GM19025 (cell line): ENCODE measurements around the gene PCDHGA4.
"Not testable (repeated sequence)": the region's sequence is repeated elsewhere in the genome, so short reads cannot be mapped to it uniquely, and the experiment has no call there.

Experiments
- ATAC-seq: cut with Tn5 transposase; IDR thresholded peaks from one replicate; pipeline ENCODE4 v1.9.1; 2021; ENCODE audit warnings: mild to moderate bottlenecking, low read depth, moderate library complexity; ENCODE audit not compliant: unreplicated experiment

PCDHGA4 gene

DNA sequence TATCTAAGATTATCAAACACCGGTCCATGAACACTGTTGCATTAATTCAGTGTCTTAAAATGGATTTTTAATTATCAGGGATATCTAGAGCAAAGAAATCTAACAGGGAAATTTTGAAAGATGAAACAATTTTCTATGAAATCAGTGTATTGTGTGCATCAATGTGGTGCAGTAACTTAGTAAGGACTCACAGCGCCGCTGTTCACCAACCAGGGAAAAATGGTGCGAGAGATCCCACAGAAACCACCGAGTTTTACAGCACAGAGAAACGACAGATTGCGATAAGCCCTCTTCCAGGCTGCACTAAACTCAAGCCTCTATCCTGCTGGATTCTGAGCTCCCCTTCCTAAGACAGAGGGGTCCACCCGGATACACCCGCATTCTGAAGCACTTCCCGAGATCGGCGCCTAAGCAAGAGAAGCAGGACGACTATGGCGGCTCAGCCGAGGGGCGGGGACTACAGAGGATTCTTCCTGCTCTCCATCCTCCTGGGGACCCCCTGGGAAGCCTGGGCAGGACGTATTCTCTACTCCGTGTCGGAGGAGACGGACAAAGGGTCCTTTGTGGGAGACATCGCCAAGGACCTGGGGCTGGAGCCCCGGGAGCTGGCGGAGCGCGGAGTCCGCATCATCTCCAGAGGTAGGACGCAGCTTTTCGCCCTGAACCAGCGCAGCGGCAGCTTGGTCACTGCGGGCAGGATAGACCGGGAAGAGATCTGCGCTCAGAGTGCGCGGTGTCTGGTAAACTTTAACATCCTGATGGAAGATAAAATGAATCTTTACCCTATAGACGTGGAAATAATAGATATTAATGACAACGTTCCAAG, 27.9 kb downstream of the PCDHGA4 start, which contains the start of gene PCDHGA7:
TSS of gene PCDHGA7 (plus strand) at position 274 of the 826 bp plus-strand sequence. CDS start at position 432, 158 bp downstream.
- ATAC-seq: no peak

DNA sequence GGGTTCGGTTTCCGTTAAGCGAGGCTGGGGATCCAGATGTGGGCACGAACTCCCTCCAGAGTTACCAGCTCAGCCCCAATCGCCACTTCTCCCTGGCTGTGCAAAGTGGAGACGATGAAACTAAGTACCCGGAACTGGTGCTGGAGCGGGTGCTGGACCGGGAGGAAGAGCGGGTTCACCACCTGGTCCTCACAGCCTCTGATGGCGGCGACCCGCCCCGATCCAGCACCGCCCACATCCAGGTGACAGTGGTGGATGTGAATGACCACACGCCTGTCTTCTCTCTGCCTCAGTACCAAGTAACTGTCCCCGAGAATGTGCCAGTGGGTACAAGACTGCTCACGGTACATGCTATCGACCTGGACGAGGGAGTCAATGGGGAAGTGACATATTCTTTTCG, 28.5 kb downstream of the PCDHGA4 start:
- no peak for ATAC-seq

DNA sequence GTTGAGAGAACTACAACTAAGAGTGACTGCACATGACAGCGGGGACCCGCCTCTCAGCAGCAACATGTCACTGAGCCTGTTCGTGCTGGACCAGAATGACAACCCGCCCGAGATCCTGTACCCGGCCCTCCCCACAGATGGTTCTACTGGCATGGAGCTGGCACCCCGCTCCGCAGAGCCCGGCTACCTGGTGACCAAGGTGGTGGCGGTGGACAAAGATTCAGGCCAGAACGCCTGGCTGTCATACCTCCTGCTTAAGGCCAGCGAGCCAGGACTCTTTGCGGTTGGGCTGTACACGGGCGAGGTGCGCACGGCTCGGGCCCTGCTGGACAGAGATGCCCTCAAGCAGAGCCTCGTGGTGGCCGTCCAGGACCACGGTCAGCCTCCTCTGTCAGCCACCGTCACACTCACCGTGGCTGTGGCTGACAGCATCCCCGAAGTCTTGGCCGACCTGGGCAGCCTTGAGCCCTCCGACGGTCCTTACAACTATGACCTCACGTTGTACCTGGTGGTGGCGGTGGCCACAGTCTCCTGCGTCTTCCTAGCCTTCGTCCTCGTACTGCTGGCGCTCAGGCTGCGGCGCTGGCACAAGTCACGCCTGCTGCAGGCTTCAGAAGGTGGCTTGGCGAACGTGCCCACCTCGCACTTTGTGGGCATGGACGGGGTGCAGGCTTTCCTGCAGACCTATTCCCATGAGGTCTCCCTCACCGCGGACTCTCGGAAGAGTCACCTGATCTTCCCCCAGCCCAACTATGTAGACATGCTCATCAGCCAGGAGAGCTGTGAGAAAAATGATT, 29.8 kb downstream of the PCDHGA4 start:
- no peak for ATAC-seq

DNA sequence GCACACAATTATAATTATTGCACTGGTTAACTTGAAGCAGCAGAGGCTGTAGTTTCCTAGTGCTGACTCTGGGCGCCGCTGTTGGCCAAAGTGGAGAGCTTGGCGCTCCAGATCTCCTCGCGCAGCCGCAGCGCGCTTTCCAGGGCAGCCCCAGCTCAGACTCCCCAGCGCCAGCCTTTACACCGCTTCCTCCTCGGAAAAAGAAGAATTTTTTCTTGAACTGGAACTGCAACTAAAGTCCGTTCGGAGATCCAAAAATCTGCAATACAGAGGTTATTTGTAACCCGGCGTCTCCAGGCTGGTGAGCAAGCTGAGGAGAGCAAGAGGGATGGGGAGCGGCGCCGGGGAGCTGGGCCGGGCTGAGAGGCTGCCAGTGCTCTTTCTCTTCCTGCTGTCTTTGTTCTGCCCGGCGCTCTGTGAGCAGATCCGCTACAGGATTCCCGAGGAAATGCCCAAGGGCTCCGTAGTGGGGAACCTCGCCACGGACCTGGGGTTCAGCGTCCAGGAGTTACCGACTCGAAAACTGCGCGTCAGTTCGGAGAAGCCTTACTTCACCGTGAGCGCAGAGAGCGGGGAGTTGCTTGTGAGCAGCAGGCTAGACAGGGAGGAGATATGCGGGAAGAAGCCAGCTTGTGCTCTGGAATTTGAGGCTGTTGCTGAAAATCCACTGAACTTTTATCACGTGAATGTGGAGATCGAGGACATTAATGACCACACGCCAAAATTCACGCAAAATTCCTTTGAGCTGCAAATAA, 32.9 kb downstream of the PCDHGA4 start, which contains the start of gene PCDHGB4:
TSS of gene PCDHGB4 (plus strand) at position 142 of the 755 bp plus-strand sequence. CDS start at position 329, 187 bp downstream.
- not testable (repeated sequence) for ATAC-seq

DNA sequence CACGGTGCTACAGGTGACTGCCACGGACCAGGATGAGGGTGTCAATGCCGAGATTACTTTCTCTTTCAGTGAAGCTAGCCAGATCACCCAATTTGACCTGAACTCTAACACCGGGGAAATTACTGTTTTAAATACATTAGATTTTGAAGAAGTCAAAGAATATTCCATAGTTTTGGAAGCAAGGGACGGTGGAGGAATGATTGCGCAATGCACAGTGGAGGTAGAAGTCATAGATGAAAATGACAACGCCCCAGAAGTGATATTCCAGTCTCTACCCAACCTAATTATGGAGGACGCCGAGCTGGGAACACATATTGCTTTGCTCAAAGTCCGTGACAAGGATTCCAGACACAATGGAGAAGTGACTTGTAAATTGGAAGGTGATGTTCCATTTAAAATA, 33.8 kb downstream of the PCDHGA4 start:
- ATAC-seq: no peak

DNA sequence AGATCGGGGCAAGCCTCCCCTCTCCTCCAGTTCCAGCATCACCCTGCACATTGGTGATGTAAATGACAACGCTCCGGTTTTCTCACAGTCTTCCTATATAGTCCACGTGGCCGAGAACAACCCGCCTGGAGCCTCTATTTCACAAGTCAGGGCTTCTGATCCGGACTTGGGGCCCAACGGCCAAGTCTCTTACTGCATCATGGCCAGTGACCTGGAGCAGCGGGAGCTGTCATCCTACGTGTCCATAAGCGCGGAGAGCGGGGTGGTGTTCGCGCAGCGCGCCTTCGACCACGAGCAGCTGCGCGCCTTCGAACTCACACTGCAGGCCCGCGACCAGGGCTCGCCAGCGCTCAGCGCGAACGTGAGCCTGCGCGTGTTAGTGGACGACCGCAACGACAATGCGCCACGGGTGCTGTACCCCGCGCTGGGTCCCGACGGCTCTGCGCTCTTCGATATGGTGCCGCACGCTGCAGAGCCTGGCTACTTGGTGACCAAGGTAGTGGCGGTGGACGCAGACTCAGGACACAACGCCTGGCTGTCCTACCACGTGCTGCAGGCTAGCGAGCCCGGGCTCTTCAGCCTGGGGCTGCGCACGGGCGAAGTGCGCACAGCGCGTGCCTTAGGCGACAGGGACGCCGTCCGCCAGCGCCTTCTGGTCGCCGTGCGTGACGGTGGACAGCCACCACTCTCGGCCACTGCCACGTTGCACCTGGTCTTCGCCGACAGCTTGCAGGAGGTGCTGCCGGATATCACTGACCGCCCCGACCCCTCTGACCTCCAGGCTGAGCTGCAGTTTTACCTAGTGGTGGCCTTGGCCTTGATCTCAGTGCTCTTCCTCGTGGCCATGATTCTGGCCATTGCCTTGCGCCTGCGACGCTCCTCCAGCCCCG, 34.6 kb downstream of the PCDHGA4 start:
- no peak for ATAC-seq

DNA sequence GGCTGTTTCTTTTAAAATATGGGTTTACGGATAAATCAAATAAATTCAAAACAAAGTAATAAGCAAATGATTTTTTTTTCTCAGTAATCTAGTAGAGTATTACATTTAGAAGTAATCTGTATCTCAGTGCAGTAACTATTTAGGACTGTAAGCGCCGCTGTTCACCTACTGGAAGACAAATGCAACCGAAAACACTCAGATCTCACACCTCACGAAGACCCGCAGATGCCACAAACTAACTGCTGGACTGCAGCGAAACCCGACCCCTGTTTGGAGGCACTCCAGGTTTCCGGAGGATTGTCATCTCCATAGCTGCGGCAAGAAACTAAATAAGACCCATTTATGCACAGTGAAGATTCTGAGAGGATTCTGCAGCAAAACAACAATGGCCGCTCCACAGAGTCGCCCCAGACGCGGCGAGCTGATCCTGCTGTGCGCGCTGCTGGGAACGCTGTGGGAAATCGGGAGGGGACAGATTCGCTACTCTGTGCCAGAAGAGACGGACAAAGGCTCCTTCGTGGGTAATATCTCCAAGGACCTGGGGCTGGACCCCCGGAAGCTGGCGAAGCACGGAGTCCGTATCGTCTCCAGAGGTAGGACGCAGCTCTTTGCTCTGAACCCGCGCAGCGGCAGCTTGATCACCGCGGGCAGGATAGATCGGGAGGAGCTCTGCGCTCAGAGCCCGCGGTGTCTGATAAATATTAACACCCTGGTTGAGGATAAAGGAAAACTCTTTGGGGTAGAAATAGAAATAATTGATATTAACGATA, 37.8 kb downstream of the PCDHGA4 start, which contains the start of gene PCDHGA8:
TSS of gene PCDHGA8 (plus strand) at position 205 of the 770 bp plus-strand sequence. CDS start at position 386, 181 bp downstream.
- ATAC-seq: no peak

DNA sequence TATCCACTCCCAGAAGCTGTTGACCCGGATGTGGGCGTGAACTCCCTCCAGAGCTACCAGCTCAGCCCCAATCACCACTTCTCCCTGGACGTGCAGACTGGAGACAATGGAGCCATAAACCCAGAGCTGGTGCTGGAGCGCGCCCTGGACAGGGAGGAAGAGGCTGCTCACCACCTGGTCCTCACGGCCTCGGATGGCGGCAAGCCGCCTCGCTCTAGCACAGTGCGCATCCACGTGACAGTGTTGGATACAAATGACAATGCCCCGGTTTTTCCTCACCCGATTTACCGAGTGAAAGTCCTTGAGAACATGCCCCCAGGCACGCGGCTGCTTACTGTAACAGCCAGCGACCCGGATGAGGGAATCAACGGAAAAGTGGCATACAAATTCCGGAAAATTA, 38.4 kb downstream of the PCDHGA4 start:
- ATAC-seq: no peak

DNA sequence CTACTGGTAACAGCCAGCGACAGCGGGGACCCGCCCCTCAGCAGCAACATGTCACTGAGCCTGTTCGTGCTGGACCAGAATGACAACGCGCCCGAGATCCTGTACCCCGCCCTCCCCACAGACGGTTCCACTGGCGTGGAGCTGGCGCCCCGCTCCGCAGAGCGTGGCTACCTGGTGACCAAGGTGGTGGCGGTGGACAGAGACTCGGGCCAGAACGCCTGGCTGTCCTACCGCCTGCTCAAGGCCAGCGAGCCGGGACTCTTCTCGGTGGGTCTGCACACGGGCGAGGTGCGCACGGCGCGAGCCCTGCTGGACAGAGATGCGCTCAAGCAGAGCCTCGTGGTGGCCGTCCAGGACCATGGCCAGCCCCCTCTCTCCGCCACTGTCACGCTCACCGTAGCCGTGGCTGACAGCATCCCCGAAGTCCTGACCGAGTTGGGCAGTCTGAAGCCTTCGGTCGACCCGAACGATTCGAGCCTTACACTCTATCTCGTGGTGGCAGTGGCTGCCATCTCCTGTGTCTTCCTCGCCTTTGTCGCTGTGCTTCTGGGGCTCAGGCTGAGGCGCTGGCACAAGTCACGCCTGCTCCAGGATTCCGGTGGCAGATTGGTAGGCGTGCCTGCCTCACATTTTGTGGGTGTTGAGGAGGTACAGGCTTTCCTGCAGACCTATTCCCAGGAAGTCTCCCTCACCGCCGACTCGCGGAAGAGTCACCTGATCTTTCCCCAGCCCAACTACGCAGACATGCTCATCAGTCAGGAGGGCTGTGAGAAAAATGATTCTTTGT, 39.8 kb downstream of the PCDHGA4 start:
- ATAC-seq: not testable (repeated sequence)

DNA sequence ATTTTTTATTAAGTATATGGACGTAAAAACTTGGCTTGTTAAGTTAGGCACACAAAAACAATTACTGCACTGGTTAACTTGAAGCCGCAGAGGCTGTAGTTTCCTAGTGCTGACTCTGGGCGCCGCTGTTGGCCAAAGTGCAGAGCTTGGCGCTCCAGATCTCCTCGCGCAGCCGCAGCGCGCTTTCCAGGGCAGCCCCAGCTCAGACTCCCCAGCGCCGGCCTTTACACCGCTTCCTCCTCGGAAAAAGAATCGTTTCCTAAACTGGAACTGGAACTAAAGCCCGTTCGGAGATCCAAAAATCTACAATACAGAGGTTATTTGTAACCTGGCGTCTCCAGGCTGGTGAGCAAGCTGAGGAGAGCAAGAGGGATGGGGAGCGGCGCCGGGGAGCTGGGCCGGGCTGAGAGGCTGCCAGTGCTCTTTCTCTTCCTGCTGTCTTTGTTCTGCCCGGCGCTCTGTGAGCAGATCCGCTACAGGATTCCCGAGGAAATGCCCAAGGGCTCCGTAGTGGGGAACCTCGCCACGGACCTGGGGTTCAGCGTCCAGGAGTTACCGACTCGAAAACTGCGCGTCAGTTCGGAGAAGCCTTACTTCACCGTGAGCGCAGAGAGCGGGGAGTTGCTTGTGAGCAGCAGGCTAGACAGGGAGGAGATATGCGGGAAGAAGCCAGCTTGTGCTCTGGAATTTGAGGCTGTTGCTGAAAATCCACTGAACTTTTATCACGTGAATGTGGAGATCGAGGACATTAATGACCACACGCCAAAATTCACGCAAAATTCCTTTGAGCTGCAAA, 43.1 kb downstream of the PCDHGA4 start, which contains the start of gene PCDHGB5:
TSS of gene PCDHGB5 (plus strand) at position 192 of the 796 bp plus-strand sequence. CDS start at position 373, 181 bp downstream.
- peak; percentile 93 for ATAC-seq

DNA sequence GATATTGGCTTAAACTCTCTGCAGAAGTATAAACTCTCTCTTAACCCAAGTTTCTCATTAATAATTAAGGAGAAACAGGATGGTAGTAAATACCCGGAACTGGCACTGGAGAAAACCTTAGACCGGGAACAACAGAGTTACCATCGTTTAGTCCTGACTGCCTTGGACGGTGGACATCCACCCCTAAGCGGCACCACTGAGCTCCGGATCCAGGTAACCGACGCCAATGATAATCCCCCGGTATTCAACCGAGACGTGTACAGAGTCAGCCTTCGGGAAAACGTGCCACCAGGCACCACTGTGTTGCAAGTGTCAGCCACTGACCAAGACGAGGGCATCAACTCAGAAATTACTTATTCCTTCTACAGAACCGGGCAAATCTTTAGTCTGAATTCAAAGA, 43.8 kb downstream of the PCDHGA4 start:
- ATAC-seq: no peak

DNA sequence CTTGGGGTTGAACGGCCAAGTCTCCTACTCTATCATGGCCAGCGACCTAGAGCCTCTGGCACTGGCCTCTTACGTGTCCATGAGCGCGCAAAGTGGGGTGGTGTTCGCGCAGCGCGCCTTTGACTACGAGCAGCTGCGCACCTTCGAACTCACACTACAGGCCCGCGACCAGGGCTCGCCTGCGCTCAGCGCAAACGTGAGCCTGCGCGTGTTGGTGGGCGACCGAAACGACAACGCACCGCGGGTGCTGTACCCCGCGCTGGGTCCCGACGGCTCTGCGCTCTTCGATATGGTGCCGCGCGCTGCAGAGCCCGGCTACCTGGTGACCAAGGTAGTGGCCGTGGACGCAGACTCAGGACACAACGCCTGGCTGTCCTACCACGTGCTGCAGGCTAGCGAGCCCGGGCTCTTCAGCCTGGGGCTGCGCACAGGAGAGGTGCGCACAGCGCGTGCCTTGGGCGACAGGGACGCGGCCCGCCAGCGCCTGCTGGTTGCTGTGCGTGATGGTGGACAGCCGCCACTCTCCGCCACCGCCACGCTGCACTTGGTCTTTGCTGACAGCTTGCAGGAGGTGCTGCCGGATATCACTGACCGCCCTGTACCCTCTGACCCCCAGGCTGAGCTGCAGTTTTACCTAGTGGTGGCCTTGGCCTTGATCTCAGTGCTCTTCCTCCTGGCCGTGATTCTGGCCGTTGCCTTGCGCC, 44.9 kb downstream of the PCDHGA4 start:
- no peak for ATAC-seq

DNA sequence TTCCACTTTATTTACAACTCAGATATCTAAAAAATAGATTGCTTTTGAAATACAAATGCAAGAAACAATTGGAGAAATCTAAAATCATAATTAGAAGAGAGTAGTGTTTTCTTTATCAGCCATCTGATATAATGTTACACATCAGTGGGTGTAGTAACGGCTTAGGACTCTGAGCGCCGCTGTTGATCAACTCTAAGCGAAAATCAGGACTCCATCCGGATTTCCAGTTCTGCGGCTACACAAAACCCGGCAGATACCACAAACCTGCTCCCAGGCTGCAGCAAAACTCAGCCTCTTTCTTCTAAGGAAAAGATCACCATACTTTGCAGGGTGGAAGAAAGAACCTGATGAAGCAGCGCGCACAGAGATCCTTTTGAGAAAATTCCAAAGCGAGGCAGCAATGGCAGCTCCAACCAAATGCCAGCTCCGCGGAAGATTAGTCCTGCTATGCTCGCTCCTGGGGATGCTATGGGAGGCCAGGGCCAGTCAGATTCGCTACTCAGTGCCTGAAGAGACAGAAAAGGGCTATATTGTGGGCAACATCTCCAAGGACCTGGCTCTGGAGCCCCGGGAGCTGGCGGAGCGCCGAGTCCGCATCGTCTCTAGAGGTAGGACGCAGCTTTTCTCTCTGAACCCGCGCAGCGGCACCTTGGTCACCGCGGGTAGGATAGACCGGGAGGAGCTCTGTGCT, 47.9 kb downstream of the PCDHGA4 start, which contains the start of gene PCDHGA9:
TSS of gene PCDHGA9 (plus strand) at position 226 of the 691 bp plus-strand sequence. CDS start at position 401, 175 bp downstream.
- ATAC-seq: no peak

DNA sequence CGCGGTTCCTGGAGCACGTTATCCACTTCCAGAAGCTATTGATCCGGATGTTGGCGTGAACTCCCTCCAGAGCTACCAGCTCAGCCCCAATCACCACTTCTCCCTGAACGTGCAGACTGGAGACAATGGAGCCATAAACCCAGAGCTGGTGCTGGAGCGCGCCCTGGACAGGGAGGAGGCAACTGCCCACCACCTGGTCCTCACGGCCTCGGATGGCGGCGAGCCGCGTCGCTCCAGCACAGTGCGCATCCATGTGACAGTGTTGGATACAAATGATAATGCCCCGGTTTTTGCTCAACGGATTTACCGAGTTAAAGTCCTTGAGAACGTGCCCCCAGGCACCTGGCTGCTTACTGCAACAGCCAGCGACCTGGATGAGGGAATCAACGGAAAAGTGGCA, 48.6 kb downstream of the PCDHGA4 start:
- ATAC-seq: no peak
